Measurements from ENCODE around the gene ICAM4.

The ICAM4 gene

GRCh38 chr19:10309423-10309822 lies 22.7 kb downstream of the ICAM4 start, which contains the start of gene ZGLP1:
ZGLP1 (minus strand) TSS chr19:10309815.
- no peak within 1 kb of the TSS for H3K27ac Mint-ChIP-seq
- H3K4me1 Mint-ChIP-seq: peaks cover 3% of the 10 kb centered on the region
- H3K9me3 Mint-ChIP-seq: no peaks in the 10 kb centered on the region
- TF ChIP-seq CTCF (IDR thresholded peaks at IDR 0.05; ENCODE audit: unreplicated experiment in 3 of 3): no peak
- peaks cover 2% of the 10 kb centered on the region for H3K27me3 Mint-ChIP-seq (ENCODE audit: low read depth)
- peaks cover 6% of the 10 kb centered on the region for H3K36me3 Mint-ChIP-seq (ENCODE audit: low read depth)
- H3K4me3 Mint-ChIP-seq: no peak within 1 kb of the TSS

- Mint-ChIP-seq H3K27me3 (ENCODE audit: low read depth) (no peaks in the 10 kb centered on the region), H3K4me3 (peak within 1 kb of the TSS; percentile 92 to 95 (median 95)), H3K36me3 (ENCODE audit: low read depth) (peaks cover 16% of the 10 kb centered on the region), H3K9me3 (no peaks in the 10 kb centered on the region), H3K4me1 (peaks cover 18% of the 10 kb centered on the region), H3K27ac (peak within 1 kb of the TSS; percentile 27 to 71 (median 70))
- TF ChIP-seq CTCF (IDR thresholded peaks at IDR 0.05; ENCODE audit: unreplicated experiment in 3 of 3): no peak
These were observed 28.8 kb downstream of the ICAM4 start, which contains the start of gene FDX2 for GRCh38 chr19:10315335-10316214. FDX2 (minus strand) TSS chr19:10316015; CDS start chr19:10315996, 19 bp downstream.

- no peak for TF ChIP-seq CTCF (IDR thresholded peaks at IDR 0.05; ENCODE audit: unreplicated experiment in 3 of 3)
- Mint-ChIP-seq H3K27ac (peak overlapping the region; percentile 11 to 71 (median 27)), H3K9me3 (no peaks in the 10 kb centered on the region), H3K4me3 (peak overlapping the region; percentile 92 to 95 (median 95)), H3K36me3 (ENCODE audit: low read depth) (peaks cover 16% of the 10 kb centered on the region), H3K27me3 (ENCODE audit: low read depth) (no peaks in the 10 kb centered on the region), H3K4me1 (peaks cover 18% of the 10 kb centered on the region)
These were observed 29.7 kb downstream of the ICAM4 start for GRCh38 chr19:10316229-10317044.

- no peaks in the 10 kb centered on the region for H3K27me3 Mint-ChIP-seq (ENCODE audit: low read depth)
- H3K36me3 Mint-ChIP-seq (ENCODE audit: low read depth): peaks cover 22% of the 10 kb centered on the region
- peaks cover 18% of the 10 kb centered on the region for H3K4me1 Mint-ChIP-seq
- H3K27ac Mint-ChIP-seq: no peak overlapping the region
- no peaks in the 10 kb centered on the region for H3K9me3 Mint-ChIP-seq
- TF ChIP-seq CTCF (IDR thresholded peaks at IDR 0.05; ENCODE audit: unreplicated experiment in 3 of 3): no peak
- H3K4me3 Mint-ChIP-seq: peak overlapping the region; percentile 50 to 66 (median 54)
These were observed 30.5 kb downstream of the ICAM4 start for GRCh38 chr19:10317045-10317856.

GRCh38 chr19:10317857-10318462 lies 31.2 kb downstream of the ICAM4 start:
- no peaks in the 10 kb centered on the region for H3K9me3 Mint-ChIP-seq
- no peak overlapping the region for H3K27ac Mint-ChIP-seq
- H3K27me3 Mint-ChIP-seq (ENCODE audit: low read depth): no peaks in the 10 kb centered on the region
- H3K4me3 Mint-ChIP-seq: no peak overlapping the region
- H3K36me3 Mint-ChIP-seq (ENCODE audit: low read depth): peaks cover 22% of the 10 kb centered on the region
- TF ChIP-seq CTCF (IDR thresholded peaks at IDR 0.05; ENCODE audit: unreplicated experiment in 3 of 3): no peak
- peaks cover 18% of the 10 kb centered on the region for H3K4me1 Mint-ChIP-seq
